GM12878 (cell line): ENCODE measurements around the gene RALB. TPM values are rescaled to one million over a fixed set of nuclear protein-coding genes. Genes with fewer than 3 reads are reported as not detected.

Experiments used
- ATAC-seq: fragments of 200-7000 bp; cut with Tn5 transposase; 3 replicates; pipeline ENCODE4 v1.9.1; 2020; ENCODE audit warnings: mild to moderate bottlenecking, moderate library complexity
- BruUV-seq: library from RNA; stranded (reverse); fragments of 400-500 nt; replicated peaks from 2 replicates; lab custom pipeline; 2021; lab: Mats Ljungman, UMichigan
- CTCF ChIA-PET: fragments of 300-600 bp; sonication (Branson Sonifier 250); formaldehyde crosslinking; extraction: SDS; loops from one replicate; lab custom pipeline; 2021; ENCODE audit warnings: inconsistent platforms; lab: Yijun Ruan, JAX
- POLR2A ChIA-PET: fragments of 350-600 bp; formaldehyde crosslinking; extraction: SDS; loops from one replicate; lab custom pipeline; 2021; ENCODE audit warnings: inconsistent platforms; lab: Charles Lee
- RAD21 ChIA-PET: fragments of 300-600 bp; sonication (Branson Sonifier 250); formaldehyde crosslinking; loops from one replicate; lab custom pipeline; 2023; ENCODE audit warnings: antibody characterized with exemption; ENCODE audit not compliant: unreplicated experiment; lab: Charles Lee
- SMC1A ChIA-PET: fragments of 300-600 bp; sonication (Branson Sonifier 250); formaldehyde crosslinking; loops from one replicate; lab custom pipeline; 2023; ENCODE audit not compliant: unreplicated experiment, uncharacterized antibody; lab: Charles Lee
- DNase-seq: peaks from one replicate; pipeline ENCODE4 v3.0.0-alpha.2; 2011; ENCODE audit warnings: low read depth, low spot score
- FAIRE-seq: peaks from 3 replicates; lab custom pipeline; 2011; peaks lifted over from hg19 to GRCh38; lab: Jason Lieb, UNC
- H2AFZ ChIP-seq: 2 replicates; pipeline ENCODE4 v1.6.0; 2011; ENCODE audit warnings: low read depth, low read length, control low read depth; ENCODE audit not compliant: control insufficient read depth
- H3K27ac ChIP-seq: 2 replicates; pipeline ENCODE4 v1.5.1; 2011; ENCODE audit warnings: control low read depth; ENCODE audit not compliant: control insufficient read depth, insufficient read depth
- H3K27me3 ChIP-seq, 2 experiments: replicated peaks in 1 of 2; 2 replicates each; pipeline versions ENCODE4 v1.6.0 to v1.6.1; 2011; ENCODE audit warnings: low read length in 1 of 2; ENCODE audit not compliant: control insufficient read depth in 2 of 2, insufficient read depth in 2 of 2
- H3K36me3 ChIP-seq, 2 experiments: 2 replicates each; pipeline ENCODE4 v1.5.1; 2011; ENCODE audit warnings: low read length in 1 of 2; ENCODE audit not compliant: control insufficient read depth in 2 of 2, insufficient read depth in 2 of 2
- H3K4me1 ChIP-seq: 2 replicates; pipeline ENCODE4 v1.6.1; 2011; ENCODE audit warnings: mild to moderate bottlenecking, low read length, moderate library complexity, mixed read lengths; ENCODE audit not compliant: control insufficient read depth, insufficient read depth
- H3K4me2 ChIP-seq: 2 replicates; pipeline ENCODE4 v1.6.0; 2011; ENCODE audit warnings: control low read depth; ENCODE audit not compliant: control insufficient read depth, insufficient read depth
- H3K4me3 ChIP-seq: fragments of 200-600 bp; sonication (generic); 2 replicates; pipeline ENCODE4 v1.5.1; 2016
- H3K79me2 ChIP-seq: 2 replicates; pipeline ENCODE4 v1.6.0; 2011; ENCODE audit warnings: low read length; ENCODE audit not compliant: control insufficient read depth, insufficient read depth
- H3K9ac ChIP-seq: 2 replicates; pipeline ENCODE4 v1.8.0; 2011; ENCODE audit warnings: low read length, control low read depth, mixed read lengths; ENCODE audit not compliant: control insufficient read depth, insufficient read depth
- H3K9me3 ChIP-seq: replicated peaks from 3 replicates; pipeline ENCODE4 v1.5.1; 2011; ENCODE audit warnings: mild to moderate bottlenecking, low read length; ENCODE audit not compliant: control insufficient read depth, insufficient read depth
- H4K20me1 ChIP-seq: 2 replicates; pipeline ENCODE4 v1.6.0; 2011; ENCODE audit not compliant: control insufficient read depth, insufficient read depth
- ASH2L ChIP-seq: fragments of 300-600, 200-600 bp; sonication (generic); IDR thresholded peaks from 2 replicates; pipeline ENCODE4 v1.6.1; 2017; ENCODE audit warnings: low read depth, mild to moderate bottlenecking, borderline replicate concordance
- CBFB ChIP-seq: IDR thresholded peaks from 2 replicates; pipeline ENCODE4 v1.6.1; 2016; ENCODE audit warnings: antibody characterized with exemption, low read depth
- CHD4 ChIP-seq: fragments of 200-600 bp; sonication (generic); IDR thresholded peaks from 2 replicates; pipeline ENCODE4 v1.6.1; 2016; ENCODE audit warnings: mild to moderate bottlenecking
- ELK1 ChIP-seq: IDR thresholded peaks from 2 replicates; pipeline ENCODE4 v1.6.1; 2012; ENCODE audit warnings: low read depth, low read length, improper control_type of control experiment
- FOS ChIP-seq: IDR thresholded peaks from 3 replicates; pipeline ENCODE4 v1.6.1; 2011; ENCODE audit warnings: borderline replicate concordance; ENCODE audit not compliant: insufficient read length; ENCODE audit errors: extremely low read depth
- HSF1 ChIP-seq: fragments of 150-350 bp; IDR thresholded peaks from 2 replicates; pipeline ENCODE4 v1.6.1; 2014; ENCODE audit warnings: mild to moderate bottlenecking, low read depth, low read length
- JUNB ChIP-seq: IDR thresholded peaks from 2 replicates; pipeline ENCODE4 v1.6.1; 2016; ENCODE audit warnings: antibody characterized with exemption, mild to moderate bottlenecking
- NBN ChIP-seq: fragments of 450-650 bp; IDR thresholded peaks from 2 replicates; pipeline ENCODE4 v1.6.1; 2016
- PML ChIP-seq: IDR thresholded peaks from 2 replicates; pipeline ENCODE4 v1.6.1; 2012; ENCODE audit warnings: low read length, inconsistent platforms
- POLR2AphosphoS2 ChIP-seq: IDR thresholded peaks from 2 replicates; pipeline ENCODE4 v1.6.1; 2011; ENCODE audit warnings: low read depth, mild to moderate bottlenecking, low read length, improper control_type of control experiment, moderate library complexity
- POU2F2 ChIP-seq: IDR thresholded peaks from 3 replicates; pipeline ENCODE4 v1.6.1; 2011; ENCODE audit warnings: low read depth, mild to moderate bottlenecking, low read length, borderline replicate concordance
- RAD21 ChIP-seq: IDR thresholded peaks from 2 replicates; pipeline ENCODE4 v1.6.1; 2011; ENCODE audit warnings: mild to moderate bottlenecking, low read depth, low read length, moderate library complexity; ENCODE audit not compliant: insufficient read depth
- RBBP5 ChIP-seq: fragments of 200-600 bp; sonication (generic); conservative IDR thresholded peaks from 2 replicates; pipeline ENCODE4 v1.6.1; 2016
- SIN3A ChIP-seq: IDR thresholded peaks from 2 replicates; pipeline ENCODE4 v1.6.1; 2012; ENCODE audit warnings: low read depth, low read length, improper control_type of control experiment
- SMAD1 ChIP-seq: fragments of 450-650 bp; IDR thresholded peaks from 2 replicates; pipeline ENCODE4 v1.6.1; 2018; ENCODE audit warnings: mild to moderate bottlenecking, low read depth; ENCODE audit not compliant: partially characterized antibody
- SREBF1 ChIP-seq: IDR thresholded peaks from 2 replicates; pipeline ENCODE4 v1.6.1; 2012; ENCODE audit warnings: mild to moderate bottlenecking, low read length
- TCF7 ChIP-seq: IDR thresholded peaks from 2 replicates; pipeline ENCODE4 v1.6.1; 2014; ENCODE audit warnings: antibody characterized with exemption, borderline replicate concordance
- WGBS: methylation state at CpG from one replicate; pipeline ENCODE4 v1.1.6; 2016; ENCODE audit warnings: low lambda C conversion rate; ENCODE audit not compliant: insufficient replicate concordance, insufficient coverage; ENCODE audit errors: missing lambda C conversion rate; 5-methylcytosine and 5-hydroxymethylcytosine counted together
- in situ Hi-C: fragments of 300-500 bp; cut with MboI; formaldehyde crosslinking; loops from 9 replicates; pipeline ENCODE4 v1.14.3; 2018; ENCODE audit warnings: mixed read lengths
- intact Hi-C: fragments of 100-400 bp; cut with micrococcal nuclease; formaldehyde crosslinking; loops from one replicate; pipeline ENCODE4 v1.14.2; 2022; ENCODE audit not compliant: unreplicated experiment
- polyA plus RNA-seq, 11 experiments: library from polyadenylated mRNA; depleted of rRNA in 4 of 11; unstranded in 6 of 11; stranded (reverse) in 5 of 11; fragments of >200 nt; fragmentation: Nextera tagmentation in 4 of 11; fragmentation: Illumina TruSeq in 1 of 11; extraction: Ambion mirVana in 4 of 11; extraction: Trizol in 1 of 11; gene quantifications; 1 replicate in 1 of 11; 2 replicates in 10 of 11; pipeline versions ENCODE4 v1.2.1 to v1.2.3, GENCODE V29; 2011 to 2016; ENCODE audit warnings: inconsistent platforms in 2 of 11, missing spikeins in 2 of 11, low read depth in 1 of 11
- total RNA-seq, 4 experiments: library from RNA; depleted of rRNA in 3 of 4; stranded (reverse); fragments of >200 nt in 3 of 4; fragmentation: Illumina TruSeq in 1 of 4; extraction: Trizol in 1 of 4; gene quantifications; 2 replicates each; pipeline versions ENCODE4 v1.2.1 to v1.2.3, GENCODE V29; 2013 to 2021

The RALB gene
- total and polyA plus RNA-seq, 10 of the 15 experiments (the other 5 are each of a cell fraction or from before 2014, with no cell fraction given), result 8.3 to 54.0 (median 24.2) TPM

GRCh38 chr2:120237491-120237902, 15.2 kb upstream of the RALB start:
- Histone ChIP-seq H4K20me1 (no peaks in the 10 kb centered on the region), H3K9ac (no peak overlapping the region), H3K79me2 (no peaks in the 10 kb centered on the region; the same call in 1 of the 2 replicates), H3K27me3 (no peaks in the 10 kb centered on the region), H3K4me2 (no peak overlapping the region), H3K27ac (no peak overlapping the region), H3K4me3 (no peak overlapping the region), H3K9me3 (no peaks in the 10 kb centered on the region), H2AFZ (no peak overlapping the region), H3K4me1 (peaks cover 12% of the 10 kb centered on the region), H3K36me3 (no peaks in the 10 kb centered on the region)
- SMC1A ChIA-PET, result no interaction called here
- RAD21 ChIA-PET, result no interaction called here
- intact Hi-C loops, result no loop called here
- in situ Hi-C loops, result no loop called here
- ATAC-seq, result no peak
- CTCF ChIA-PET, result no interaction called here
- DNase-seq, result no peak
- WGBS, result 63% methylated on average over 10 of the region's 10 CpGs
- TF ChIP-seq SMAD1, result no peak
- no peak for TF ChIP-seq JUNB
- TF ChIP-seq PML, result no peak
- no peak for TF ChIP-seq TCF7
- POLR2A ChIA-PET, result no interaction called here
- BruUV-seq, result no TSS peak
- no peak for FAIRE-seq

- Histone ChIP-seq H3K4me1 (no peaks in the 10 kb centered on the region; the same call in 1 of the 2 replicates), H3K36me3 (no peaks in the 10 kb centered on the region), H3K27me3 (no peaks in the 10 kb centered on the region), H3K4me3 (no peak overlapping the region), H2AFZ (no peak overlapping the region), H3K9ac (no peak overlapping the region), H3K79me2 (no peaks in the 10 kb centered on the region), H4K20me1 (no peaks in the 10 kb centered on the region), H3K27ac (no peak overlapping the region), H3K4me2 (no peak overlapping the region), H3K9me3 (peaks cover 5% of the 10 kb centered on the region; the same call in 2 of the 3 replicates)
- FAIRE-seq (no peak), DNase-seq (no peak), ATAC-seq (no peak)
- in situ Hi-C loops (no loop called here), intact Hi-C loops (no loop called here)
- RAD21 ChIA-PET, result no interaction called here
- no TSS peak for BruUV-seq
- WGBS, result 72% methylated on average over 21 of the region's 22 CpGs
- POLR2A ChIA-PET, result interaction anchor here (1.8 kb wide), 1 partner anchor 15 kb away, joined by 5 read pairs; no protein-coding TSS in a partner anchor
- CTCF ChIA-PET, result interaction anchor here (1.0 kb wide), 1 partner anchor 74 kb away, joined by 4 read pairs; no protein-coding TSS in a partner anchor
- SMC1A ChIA-PET, result interaction anchor here (1.1 kb wide), 1 partner anchor 73 kb away, joined by 3 read pairs; no protein-coding TSS in a partner anchor
- no peak for TF ChIP-seq SIN3A
- TF ChIP-seq POU2F2, result no peak
- no peak for TF ChIP-seq RBBP5
- no peak for TF ChIP-seq RAD21
- TF ChIP-seq POLR2AphosphoS2, result no peak
- TF ChIP-seq ELK1, result no peak
- TF ChIP-seq NBN, result no peak
- no peak for TF ChIP-seq FOS
- no peak for TF ChIP-seq ASH2L
- TF ChIP-seq SREBF1, result no peak
- no peak for TF ChIP-seq CBFB
- TF ChIP-seq CHD4, result no peak
- TF ChIP-seq HSF1, result no peak
Measured at GRCh38 chr2:120238728-120239487, 13.7 kb upstream of the RALB start.
